HG03108 (cell line): ENCODE measurements around the gene PERM1.
"Not testable (repeated sequence)": the region's sequence is repeated elsewhere in the genome, so short reads cannot be mapped to it uniquely, and the experiment has no call there.

Source experiments
- ATAC-seq: cut with Tn5 transposase; IDR thresholded peaks from one replicate; pipeline ENCODE4 v1.9.1; 2021; ENCODE audit warnings: moderate library complexity; ENCODE audit not compliant: unreplicated experiment

The PERM1 gene

GRCh38 chr1:981955-982558, at the start of gene PERM1:
Gene PERM1, minus strand, starts transcription at chr1:982093. Its CDS starts 1,064 bp downstream, at chr1:981029.
- ATAC-seq = no peak

- ATAC-seq = not testable (repeated sequence)
These were observed 49.2 kb upstream of the PERM1 start for GRCh38 chr1:1030867-1031658.

- ATAC-seq = no peak
These were observed 45.9 kb upstream of the PERM1 start for GRCh38 chr1:1027791-1028190.

GRCh38 chr1:1026599-1027413, 44.9 kb upstream of the PERM1 start:
- no peak for ATAC-seq

- no peak for ATAC-seq
These were observed 43.8 kb upstream of the PERM1 start for GRCh38 chr1:1025730-1026129.

- no peak for ATAC-seq
These were observed 43.1 kb upstream of the PERM1 start for GRCh38 chr1:1024771-1025699.

- ATAC-seq = no peak
These were observed 42.4 kb upstream of the PERM1 start for GRCh38 chr1:1024149-1024770.

- no peak for ATAC-seq
These were observed 41.8 kb upstream of the PERM1 start for GRCh38 chr1:1023700-1024099.

GRCh38 chr1:1022302-1023009, 40.6 kb upstream of the PERM1 start:
- ATAC-seq = no peak

- no peak for ATAC-seq
These were observed 40.0 kb upstream of the PERM1 start for GRCh38 chr1:1021920-1022259.

GRCh38 chr1:1021010-1021919, 39.4 kb upstream of the PERM1 start:
- no peak for ATAC-seq

- no peak for ATAC-seq
These were observed 38.6 kb upstream of the PERM1 start for GRCh38 chr1:1020415-1021009.

- ATAC-seq = peak; percentile 27
These were observed 38.1 kb upstream of the PERM1 start, which contains the start of gene AGRN for GRCh38 chr1:1020000-1020404. Gene AGRN, plus strand, starts transcription at chr1:1020120. Its CDS starts 53 bp downstream, at chr1:1020173.

GRCh38 chr1:1019122-1019999, 37.5 kb upstream of the PERM1 start:
- ATAC-seq = peak; percentile 64

- not testable (repeated sequence) for ATAC-seq
These were observed 36.4 kb upstream of the PERM1 start for GRCh38 chr1:1018321-1018685.

- not testable (repeated sequence) for ATAC-seq
These were observed 35.8 kb upstream of the PERM1 start for GRCh38 chr1:1017397-1018320.
